CD4-positive, alpha-beta memory T cell (primary cell): ENCODE results near the gene RAB40C. TPM values are rescaled to one million over a fixed set of nuclear protein-coding genes. Genes with fewer than 3 reads are reported as not detected.

Source experiments
- CTCF ChIA-PET: fragments of 350-600 bp; sonication (Branson Sonifier 250); formaldehyde crosslinking; loops from one replicate; lab custom pipeline; 2021; ENCODE audit warnings: inconsistent platforms; ENCODE audit not compliant: partially characterized antibody; lab: Charles Lee
- POLR2A ChIA-PET: fragments of 350-600 bp; sonication (Branson Sonifier 250); formaldehyde crosslinking; loops from one replicate; lab custom pipeline; 2021; ENCODE audit not compliant: partially characterized antibody; lab: Charles Lee
- DNase-seq, 5 donors: peaks; one replicate each; pipeline versions ENCODE4 v3.0.0 to v3.0.0-alpha.2; 2020 to 2022; ENCODE audit warnings: mixed read lengths in 1 of 5
- H3K27ac ChIP-seq: one replicate; pipeline ENCODE4 v1.7.0; 2013; ENCODE audit warnings: low read depth, low read length
- H3K27me3 ChIP-seq: 2 replicates; pipeline ENCODE4 v1.7.0; 2013; ENCODE audit warnings: mild to moderate bottlenecking, low read length, moderate library complexity; ENCODE audit not compliant: insufficient read depth
- H3K36me3 ChIP-seq: 2 replicates; pipeline ENCODE4 v1.7.0; 2013; ENCODE audit warnings: mild to moderate bottlenecking, low read length, moderate library complexity; ENCODE audit not compliant: insufficient read depth
- H3K4me1 ChIP-seq: 2 replicates; pipeline ENCODE4 v1.7.0; 2013; ENCODE audit warnings: mild to moderate bottlenecking, low read length, moderate library complexity; ENCODE audit not compliant: insufficient read depth
- H3K4me3 ChIP-seq, 2 donors: one replicate each; pipeline ENCODE4 v1.7.0; 2013; ENCODE audit warnings: low read length in 2 of 2, mild to moderate bottlenecking in 1 of 2
- H3K9me3 ChIP-seq, 2 donors: one replicate each; pipeline ENCODE4 v1.7.0; 2013; ENCODE audit warnings: low read length in 2 of 2, control low read depth in 1 of 2; ENCODE audit not compliant: control insufficient read depth in 1 of 2
- H3K27ac Mint-ChIP-seq, 7 donors: one replicate each; pipeline ENCODE4 v1.8.0; 2020 to 2021; ENCODE audit warnings: mixed read lengths in 7 of 7, mild to moderate bottlenecking in 6 of 7, inconsistent platforms in 3 of 7, moderate library complexity in 3 of 7
- H3K27me3 Mint-ChIP-seq, 2 donors: one replicate each; pipeline ENCODE4 v1.8.0; 2020 to 2021; ENCODE audit warnings: mixed read lengths in 2 of 2
- H3K36me3 Mint-ChIP-seq, 2 donors: one replicate each; pipeline ENCODE4 v1.8.0; 2020 to 2021; ENCODE audit warnings: mixed read lengths in 2 of 2, inconsistent platforms in 1 of 2, mild to moderate bottlenecking in 1 of 2
- H3K4me1 Mint-ChIP-seq, 4 donors: one replicate each; pipeline ENCODE4 v1.8.0; 2020 to 2021; ENCODE audit warnings: mixed read lengths in 4 of 4, mild to moderate bottlenecking in 1 of 4
- H3K4me3 Mint-ChIP-seq, 8 donors: one replicate each; pipeline ENCODE4 v1.8.0; 2020 to 2021; ENCODE audit warnings: mixed read lengths in 8 of 8, mild to moderate bottlenecking in 7 of 8, moderate library complexity in 6 of 8, inconsistent platforms in 3 of 8
- H3K9me3 Mint-ChIP-seq, 8 donors: one replicate each; pipeline ENCODE4 v1.8.0; 2020 to 2021; ENCODE audit warnings: mixed read lengths in 8 of 8, mild to moderate bottlenecking in 5 of 8, inconsistent platforms in 3 of 8, moderate library complexity in 1 of 8
- intact Hi-C: fragments of 100-400 bp; cut with micrococcal nuclease; formaldehyde crosslinking; loops from one replicate; pipeline ENCODE4 v1.15.1; 2023
- polyA plus RNA-seq, 2 donors: library from polyadenylated mRNA; unstranded; fragments of 300-500 nt; fragmentation: Illumina TruSeq; gene quantifications; one replicate each; pipeline ENCODE4 v1.2.3, GENCODE V29; 2021
- total RNA-seq, 2 experiments: library from RNA; stranded (reverse); gene quantifications; one replicate each; pipeline ENCODE4 v1.2.3, GENCODE V29; 2021

Gene RAB40C
- total and polyA plus RNA-seq, 4 experiments from 2014 or later: 6.8 to 25.6 (median 19.9) TPM

DNA sequence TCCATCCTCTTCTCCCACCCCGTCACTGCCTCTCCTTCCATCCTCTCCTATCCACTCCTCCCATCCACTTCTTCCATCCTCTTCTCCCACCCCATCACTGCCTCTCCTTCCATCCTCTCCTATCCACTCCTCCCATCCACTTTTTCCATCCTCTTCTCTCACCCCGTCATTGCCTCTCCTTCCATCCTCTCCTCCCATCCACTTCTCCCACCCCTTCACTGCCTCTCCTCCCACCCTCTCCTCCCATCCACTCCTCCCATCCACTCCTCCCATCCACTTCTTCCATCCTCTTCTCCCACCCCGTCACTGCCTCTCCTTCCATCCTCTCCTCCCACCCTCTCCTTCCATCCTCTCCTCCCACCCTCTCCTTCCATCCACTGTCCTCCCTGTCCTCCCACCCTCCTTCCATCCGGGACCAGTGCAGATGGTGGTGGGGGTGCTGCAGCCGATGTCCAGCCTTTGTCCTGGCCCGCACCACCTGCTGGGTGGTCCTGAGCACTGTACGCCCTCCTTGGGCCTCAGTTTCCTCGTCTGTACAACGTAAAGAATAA, 42.0 kb downstream of the RAB40C start:
- Histone ChIP-seq H3K36me3 (no peaks in the 10 kb centered on the region), H3K27me3 (no peaks in the 10 kb centered on the region), H3K4me3 (no peak overlapping the region), H3K9me3 (no peaks in the 10 kb centered on the region), H3K4me1 (peaks cover 16% of the 10 kb centered on the region), H3K27ac (no peak overlapping the region)
- H3K27ac Mint-ChIP-seq: peak overlapping the region in 1 of 7 donors; percentile 12
- POLR2A ChIA-PET: no interaction called here
- CTCF ChIA-PET: no interaction called here
- no peak for DNase-seq
- peaks cover 0 to 3% of the 10 kb centered on the region in 2 donors for H3K27me3 Mint-ChIP-seq
- peaks cover 0 to 7% (median 2%) of the 10 kb centered on the region in 4 donors for H3K4me1 Mint-ChIP-seq
- intact Hi-C loops: no loop called here
- H3K9me3 Mint-ChIP-seq: peaks cover 0 to 7% (median 0%) of the 10 kb centered on the region in 8 donors
- H3K36me3 Mint-ChIP-seq: peaks cover 0 to 7% of the 10 kb centered on the region in 2 donors
- H3K4me3 Mint-ChIP-seq: no peak overlapping the region

GRCh38 chr16:632486-633335, 42.8 kb downstream of the RAB40C start:
- H3K27me3 Mint-ChIP-seq: peaks cover 0 to 3% of the 10 kb centered on the region in 2 donors
- no peak overlapping the region for H3K27ac Mint-ChIP-seq

DNA sequence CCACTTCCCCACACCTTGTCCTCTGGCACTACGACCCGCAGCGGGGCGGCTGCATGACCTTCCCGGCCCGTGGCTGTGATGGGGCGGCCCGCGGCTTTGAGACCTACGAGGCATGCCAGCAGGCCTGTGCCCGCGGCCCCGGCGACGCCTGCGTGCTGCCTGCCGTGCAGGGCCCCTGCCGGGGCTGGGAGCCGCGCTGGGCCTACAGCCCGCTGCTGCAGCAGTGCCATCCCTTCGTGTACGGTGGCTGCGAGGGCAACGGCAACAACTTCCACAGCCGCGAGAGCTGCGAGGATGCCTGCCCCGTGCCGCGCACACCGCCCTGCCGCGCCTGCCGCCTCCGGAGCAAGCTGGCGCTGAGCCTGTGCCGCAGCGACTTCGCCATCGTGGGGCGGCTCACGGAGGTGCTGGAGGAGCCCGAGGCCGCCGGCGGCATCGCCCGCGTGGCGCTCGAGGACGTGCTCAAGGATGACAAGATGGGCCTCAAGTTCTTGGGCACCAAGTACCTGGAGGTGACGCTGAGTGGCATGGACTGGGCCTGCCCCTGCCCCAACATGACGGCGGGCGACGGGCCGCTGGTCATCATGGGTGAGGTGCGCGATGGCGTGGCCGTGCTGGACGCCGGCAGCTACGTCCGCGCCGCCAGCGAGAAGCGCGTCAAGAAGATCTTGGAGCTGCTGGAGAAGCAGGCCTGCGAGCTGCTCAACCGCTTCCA, 43.6 kb downstream of the RAB40C start:
- POLR2A ChIA-PET: no interaction called here
- H3K9me3 ChIP-seq: no peaks in the 10 kb centered on the region
- peaks cover 22% of the 10 kb centered on the region for H3K4me1 ChIP-seq
- CTCF ChIA-PET: no interaction called here
- no peak overlapping the region for H3K4me3 ChIP-seq
- intact Hi-C loops: no loop called here
- Mint-ChIP-seq H3K27ac (no peak overlapping the region), H3K9me3 (peaks cover 0 to 7% (median 0%) of the 10 kb centered on the region in 8 donors), H3K4me3 (no peak overlapping the region), H3K36me3 (peaks cover 0 to 7% of the 10 kb centered on the region in 2 donors), H3K27me3 (peaks cover 0 to 3% of the 10 kb centered on the region in 2 donors), H3K4me1 (peaks cover 0 to 10% (median 5%) of the 10 kb centered on the region in 4 donors)
- H3K27me3 ChIP-seq: no peaks in the 10 kb centered on the region
- no peak overlapping the region for H3K27ac ChIP-seq
- H3K36me3 ChIP-seq: no peaks in the 10 kb centered on the region
- DNase-seq: no peak

More at GRCh38 chr16:632486-633335, 42.8 kb downstream of the RAB40C start:
- Mint-ChIP-seq H3K9me3 (peaks cover 0 to 7% (median 0%) of the 10 kb centered on the region in 8 donors), H3K36me3 (peaks cover 0 to 7% of the 10 kb centered on the region in 2 donors), H3K4me1 (peaks cover 0 to 8% (median 5%) of the 10 kb centered on the region in 4 donors), H3K4me3 (no peak overlapping the region)
- peaks cover 22% of the 10 kb centered on the region for H3K4me1 ChIP-seq
- H3K9me3 ChIP-seq: no peaks in the 10 kb centered on the region
- H3K27ac ChIP-seq: no peak overlapping the region
- no peak for DNase-seq
- H3K36me3 ChIP-seq: no peaks in the 10 kb centered on the region
- ChIA-PET POLR2A (no interaction called here), CTCF (no interaction called here)
- no peaks in the 10 kb centered on the region for H3K27me3 ChIP-seq
- intact Hi-C loops: no loop called here
- H3K4me3 ChIP-seq: no peak overlapping the region

DNA sequence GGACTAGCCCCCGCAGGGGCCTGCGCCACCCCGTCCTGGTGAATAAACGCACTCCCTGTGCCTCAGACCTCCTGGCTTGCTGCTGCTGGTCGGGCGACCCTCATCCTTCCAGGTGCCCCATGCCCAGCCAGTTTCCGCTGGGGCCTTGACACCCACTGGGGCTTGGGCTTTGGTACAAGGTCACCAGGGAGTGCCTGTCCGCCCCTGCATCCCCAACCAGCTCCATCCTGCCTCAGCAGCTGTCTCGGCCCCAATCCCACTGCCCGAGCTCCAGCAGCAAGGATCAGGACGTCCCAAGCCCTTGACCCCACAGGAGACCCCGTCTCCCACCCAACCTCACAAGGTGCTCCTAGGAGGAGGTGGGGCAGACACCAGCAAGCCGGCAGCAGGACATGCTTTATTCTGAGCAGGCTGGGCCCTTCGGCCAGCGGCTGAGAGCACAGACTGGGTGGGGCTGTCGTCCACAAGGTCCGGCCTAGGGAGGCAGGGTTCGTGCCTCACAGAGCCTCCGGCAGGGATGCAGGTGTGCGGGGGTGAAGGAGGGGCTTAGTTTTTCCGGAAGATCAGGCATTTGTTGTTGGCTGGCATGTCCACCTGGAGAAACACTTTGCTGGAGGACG, 44.3 kb downstream of the RAB40C start:
- Histone ChIP-seq H3K4me3 (no peak overlapping the region), H3K4me1 (peaks cover 22% of the 10 kb centered on the region), H3K27me3 (no peaks in the 10 kb centered on the region), H3K36me3 (no peaks in the 10 kb centered on the region), H3K9me3 (no peaks in the 10 kb centered on the region), H3K27ac (no peak overlapping the region)
- Mint-ChIP-seq H3K27ac (peak overlapping the region in 4 of 7 donors; percentile 22 to 79 (median 54)), H3K36me3 (peaks cover 0 to 7% of the 10 kb centered on the region in 2 donors), H3K9me3 (peaks cover 0 to 7% (median 0%) of the 10 kb centered on the region in 8 donors), H3K4me3 (peak overlapping the region in 6 of 8 donors; percentile 5 to 78 (median 45)), H3K27me3 (peaks cover 0 to 3% of the 10 kb centered on the region in 2 donors), H3K4me1 (peaks cover 0 to 10% (median 5%) of the 10 kb centered on the region in 4 donors)
- DNase-seq: no peak
- POLR2A ChIA-PET: no interaction called here
- intact Hi-C loops: no loop called here
- CTCF ChIA-PET: no interaction called here

DNA sequence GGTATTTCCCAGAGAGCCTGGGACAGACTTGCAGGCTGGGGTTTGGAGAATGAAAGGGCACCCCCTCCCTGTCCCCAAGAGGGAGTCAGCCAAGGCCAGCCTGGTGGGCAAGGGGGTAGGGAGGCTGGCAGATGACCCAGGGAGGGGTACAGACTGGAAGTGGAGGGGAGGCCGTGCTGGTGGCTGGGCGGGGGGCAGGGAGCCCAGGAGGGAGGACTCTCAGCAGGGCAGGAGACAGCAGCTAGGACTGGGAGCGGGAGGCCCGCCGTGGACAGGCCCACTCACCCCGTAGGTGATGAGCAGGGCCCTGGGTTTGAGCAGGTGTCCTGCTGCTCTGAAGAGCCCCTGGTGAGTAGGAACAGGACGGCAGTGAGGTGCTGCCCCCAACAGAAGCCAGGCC, 45.1 kb downstream of the RAB40C start:
- H3K36me3 ChIP-seq: no peaks in the 10 kb centered on the region
- H3K36me3 Mint-ChIP-seq: peaks cover 0 to 7% of the 10 kb centered on the region in 2 donors
- peak overlapping the region in 2 of 7 donors; percentile 59 to 79 for H3K27ac Mint-ChIP-seq
- H3K4me1 Mint-ChIP-seq: peaks cover 0 to 10% (median 5%) of the 10 kb centered on the region in 4 donors
- peak overlapping the region in 7 of 8 donors; percentile 28 to 71 (median 46) for H3K4me3 Mint-ChIP-seq
- no peaks in the 10 kb centered on the region for H3K27me3 ChIP-seq
- POLR2A ChIA-PET: no interaction called here
- no peak for DNase-seq
- CTCF ChIA-PET: no interaction called here
- H3K27me3 Mint-ChIP-seq: peaks cover 0 to 3% of the 10 kb centered on the region in 2 donors
- H3K9me3 ChIP-seq: no peaks in the 10 kb centered on the region
- peak overlapping the region in 1 of 2 donors; percentile 86 for H3K4me3 ChIP-seq
- H3K27ac ChIP-seq: peak overlapping the region; percentile 76
- H3K9me3 Mint-ChIP-seq: peaks cover 0 to 7% (median 0%) of the 10 kb centered on the region in 8 donors
- H3K4me1 ChIP-seq: peaks cover 22% of the 10 kb centered on the region
- intact Hi-C loops: loop anchor here (5.0 kb wide), 1 partner anchor 1337 kb away; the partner anchor contains the start of gene TBL3

DNA sequence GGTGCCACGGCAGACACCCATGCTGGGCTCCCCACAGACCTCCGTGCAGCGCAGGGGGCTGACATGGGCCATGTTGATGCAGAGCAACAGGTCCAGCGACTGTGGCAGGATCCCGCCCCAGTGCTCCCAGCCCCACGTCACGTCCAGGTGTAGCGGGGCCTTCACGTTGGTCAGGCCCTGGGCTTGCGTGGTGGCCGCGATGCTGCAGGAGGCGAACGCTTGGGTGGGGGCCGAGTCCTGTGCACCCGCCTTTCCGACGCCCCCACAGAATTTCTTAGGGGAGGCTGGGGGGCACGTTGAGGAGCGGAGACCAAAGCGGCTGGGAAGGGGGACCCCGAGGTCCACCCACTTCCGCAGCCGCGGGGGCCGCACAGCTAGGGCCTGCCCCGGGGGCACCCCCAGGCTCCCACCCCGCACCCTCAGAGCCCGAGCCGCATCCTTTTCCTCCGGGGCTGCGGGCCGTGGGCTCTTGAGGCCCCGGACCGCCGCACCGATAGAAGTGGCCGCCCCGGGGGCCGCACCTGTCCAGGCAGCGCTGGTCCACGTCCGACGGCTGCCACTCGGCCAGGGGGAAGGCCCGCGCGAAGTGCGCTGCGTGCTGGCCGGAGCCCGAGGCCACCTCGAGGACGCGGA, 45.8 kb downstream of the RAB40C start:
- peaks cover 0 to 7% (median 0%) of the 10 kb centered on the region in 8 donors for H3K9me3 Mint-ChIP-seq
- Histone ChIP-seq H3K36me3 (no peaks in the 10 kb centered on the region), H3K27me3 (no peaks in the 10 kb centered on the region), H3K4me3 (peak overlapping the region; percentile 81 to 86), H3K27ac (peak overlapping the region; percentile 76), H3K9me3 (no peaks in the 10 kb centered on the region), H3K4me1 (peaks cover 22% of the 10 kb centered on the region)
- H3K4me3 Mint-ChIP-seq: peak overlapping the region in 7 of 8 donors; percentile 26 to 99 (median 57)
- CTCF ChIA-PET: interaction anchor here (1.6 kb wide), 1 partner anchor 12 kb away, joined by 8 read pairs; no protein-coding TSS in a partner anchor
- no peak for DNase-seq
- intact Hi-C loops: loop anchor here (1.0 to 5.0 kb wide), 6 partner anchors 14 to 1337 kb away; partner anchors contain the start of genes RHOT2, TBL3 and WDR90
- H3K27me3 Mint-ChIP-seq: peaks cover 0 to 3% of the 10 kb centered on the region in 2 donors
- peak overlapping the region in 1 of 7 donors; percentile 100 for H3K27ac Mint-ChIP-seq
- POLR2A ChIA-PET: interaction anchor here (0.8 to 3.5 kb wide), 25 partner anchors 10 to 1633 kb away, joined by 3 to 23 read pairs (median 5); partner anchors contain the start of genes CAPN15, CHTF18, NHLRC4 and PIGQ
- peaks cover 0 to 7% of the 10 kb centered on the region in 2 donors for H3K36me3 Mint-ChIP-seq
- H3K4me1 Mint-ChIP-seq: peaks cover 0 to 10% (median 5%) of the 10 kb centered on the region in 4 donors
